H1 (cell line): ENCODE measurements around the gene WSCD2. TPM values are rescaled to one million over a fixed set of nuclear protein-coding genes. Genes with fewer than 3 reads are reported as not detected.

Source experiments
- CTCF ChIA-PET: fragments of 300-600 bp; sonication (Branson Sonifier 250); formaldehyde crosslinking; loops from one replicate; lab custom pipeline; 2021; ENCODE audit not compliant: partially characterized antibody; lab: Charles Lee
- POLR2A ChIA-PET: fragments of 300-600 bp; sonication (Branson Sonifier 250); formaldehyde crosslinking; loops from one replicate; lab custom pipeline; 2021; ENCODE audit warnings: inconsistent platforms; ENCODE audit not compliant: partially characterized antibody; lab: Charles Lee
- DNase-seq, 2 experiments: peaks; one replicate each; pipeline versions ENCODE4 v3.0.0 to v3.0.0-alpha.2; 2010 to 2022; ENCODE audit warnings: low spot score in 2 of 2, low read depth in 1 of 2, mixed read lengths in 1 of 2
- FAIRE-seq: peaks from 2 replicates; lab custom pipeline; 2011; peaks lifted over from hg19 to GRCh38; lab: Jason Lieb, UNC
- H2AFZ ChIP-seq: 2 replicates; pipeline ENCODE4 v1.8.1; 2012; ENCODE audit warnings: low read length, inconsistent platforms
- H2AK5ac ChIP-seq: 2 replicates; pipeline ENCODE4 v1.6.1; 2013; ENCODE audit warnings: low read depth, low read length
- H2BK120ac ChIP-seq: replicated peaks from 2 replicates; pipeline ENCODE3; 2013; ENCODE audit warnings: low read depth, low read length, inconsistent platforms
- H2BK12ac ChIP-seq: 2 replicates; pipeline ENCODE4 v1.6.1; 2013; ENCODE audit warnings: low read depth, low read length
- H2BK15ac ChIP-seq: 2 replicates; pipeline ENCODE4 v1.6.1; 2013; ENCODE audit warnings: low read length
- H2BK20ac ChIP-seq: 2 replicates; pipeline ENCODE4 v1.6.1; 2013; ENCODE audit warnings: low read length
- H2BK5ac ChIP-seq: 2 replicates; pipeline ENCODE4 v1.6.1; 2013; ENCODE audit warnings: low read depth, low read length
- H3K14ac ChIP-seq: 2 replicates; pipeline ENCODE4 v1.6.1; 2013; ENCODE audit warnings: inconsistent platforms; ENCODE audit not compliant: insufficient read length
- H3K18ac ChIP-seq: 2 replicates; pipeline ENCODE4 v1.6.1; 2013; ENCODE audit warnings: low read length; ENCODE audit errors: extremely low read depth
- H3K23ac ChIP-seq: 2 replicates; pipeline ENCODE4 v1.6.1; 2013; ENCODE audit warnings: inconsistent platforms; ENCODE audit not compliant: insufficient read length
- H3K23me2 ChIP-seq: 2 replicates; pipeline ENCODE4 v1.6.1; 2013; ENCODE audit warnings: low read depth, low read length
- H3K27ac ChIP-seq: 2 replicates; pipeline ENCODE4 v1.6.1; 2011; ENCODE audit warnings: low read depth, low read length, inconsistent platforms
- H3K27me3 ChIP-seq, 4 experiments: replicated peaks in 1 of 4; 1 replicate in 1 of 4; 2 replicates in 3 of 4; pipeline versions ENCODE4 v1.6.1 to v1.8.1; 2011 to 2013; ENCODE audit warnings: low read length in 3 of 4, mild to moderate bottlenecking in 3 of 4, inconsistent platforms in 2 of 4, mixed read lengths in 2 of 4, moderate library complexity in 1 of 4; ENCODE audit not compliant: control insufficient read depth in 3 of 4, insufficient read depth in 3 of 4; ENCODE audit errors: extremely low read depth in 1 of 4
- H3K36me3 ChIP-seq, 4 experiments: 2 replicates each; pipeline versions ENCODE4 v1.6.1 to v1.8.1; 2011 to 2013; ENCODE audit warnings: mild to moderate bottlenecking in 4 of 4, low read length in 3 of 4, moderate library complexity in 2 of 4, control low read depth in 1 of 4, inconsistent platforms in 1 of 4; ENCODE audit not compliant: insufficient read depth in 4 of 4, control insufficient read depth in 2 of 4
- H3K4ac ChIP-seq: replicated peaks from 2 replicates; pipeline ENCODE3; 2013; ENCODE audit warnings: low read length, low read depth, mixed read lengths, inconsistent platforms; ENCODE audit not compliant: insufficient read length
- H3K4me1 ChIP-seq, 4 experiments: replicated peaks in 1 of 4; 1 replicate in 1 of 4; 2 replicates in 3 of 4; pipeline versions ENCODE4 v1.6.1 to v1.8.1; 2011 to 2013; ENCODE audit warnings: low read length in 3 of 4, inconsistent platforms in 2 of 4, mixed read lengths in 1 of 4; ENCODE audit not compliant: insufficient read depth in 4 of 4, control insufficient read depth in 3 of 4
- H3K4me2 ChIP-seq, 2 experiments: 2 replicates each; pipeline versions ENCODE4 v1.6.1 to v1.8.1; 2011 to 2013; ENCODE audit warnings: low read depth in 2 of 2, low read length in 2 of 2, control low read depth in 1 of 2, inconsistent platforms in 1 of 2, mild to moderate bottlenecking in 1 of 2; ENCODE audit not compliant: insufficient read depth in 1 of 2
- H3K4me3 ChIP-seq, 4 experiments: fragments of 200-600, 300-600 bp in 1 of 4; sonication (generic), shearing (Covaris generic), sonication (Bioruptor Twin) in 1 of 4; 2 replicates each; pipeline versions ENCODE4 v1.5.1 to v1.8.1; 2011 to 2016; ENCODE audit warnings: low read length in 4 of 4, low read depth in 3 of 4, control low read depth in 2 of 4, inconsistent platforms in 2 of 4, mild to moderate bottlenecking in 2 of 4, mixed read lengths in 1 of 4, moderate library complexity in 1 of 4; ENCODE audit not compliant: insufficient read depth in 2 of 4; ENCODE audit errors: extremely low read depth in 1 of 4
- H3K56ac ChIP-seq: replicated peaks from 2 replicates; pipeline ENCODE3; 2013; ENCODE audit warnings: low read depth, mild to moderate bottlenecking, mixed read lengths, low read length, inconsistent platforms; ENCODE audit not compliant: insufficient read length
- H3K79me1 ChIP-seq: 2 replicates; pipeline ENCODE4 v1.6.1; 2013; ENCODE audit warnings: low read depth, low read length, control low read depth
- H3K79me2 ChIP-seq, 2 experiments: 2 replicates each; pipeline versions ENCODE4 v1.6.1 to v1.8.1; 2012 to 2013; ENCODE audit warnings: low read length in 2 of 2, mild to moderate bottlenecking in 2 of 2, inconsistent platforms in 1 of 2; ENCODE audit not compliant: insufficient read depth in 2 of 2, control insufficient read depth in 1 of 2
- H3K9ac ChIP-seq, 4 experiments: replicated peaks in 1 of 4; 1 replicate in 1 of 4; 2 replicates in 3 of 4; pipeline versions ENCODE4 v1.6.1 to v1.8.1; 2011 to 2013; ENCODE audit warnings: low read depth in 3 of 4, low read length in 3 of 4, control low read depth in 2 of 4, mild to moderate bottlenecking in 2 of 4, moderate library complexity in 2 of 4, inconsistent platforms in 1 of 4; ENCODE audit errors: extremely low read depth in 1 of 4
- H3K9me3 ChIP-seq, 2 experiments: 2 replicates each; pipeline versions ENCODE4 v1.6.1 to v1.8.1; 2012 to 2013; ENCODE audit warnings: mild to moderate bottlenecking in 2 of 2, moderate library complexity in 2 of 2, control low read depth in 1 of 2, inconsistent platforms in 1 of 2, low read depth in 1 of 2, low read length in 1 of 2, mixed read lengths in 1 of 2; ENCODE audit not compliant: insufficient read depth in 2 of 2
- H4K20me1 ChIP-seq, 2 experiments: replicated peaks in 1 of 2; 2 replicates each; pipeline versions ENCODE3 to v1.8.1; 2011 to 2013; ENCODE audit warnings: inconsistent platforms in 2 of 2, low read length in 2 of 2, mild to moderate bottlenecking in 1 of 2; ENCODE audit not compliant: insufficient read depth in 2 of 2, control insufficient read depth in 1 of 2
- H4K5ac ChIP-seq: 2 replicates; pipeline ENCODE4 v1.6.1; 2013; ENCODE audit warnings: low read length, low read depth, mixed read lengths, inconsistent platforms; ENCODE audit not compliant: insufficient read length
- H4K8ac ChIP-seq: 2 replicates; pipeline ENCODE4 v1.8.0; 2013; ENCODE audit warnings: mild to moderate bottlenecking, moderate library complexity, low read length, inconsistent platforms; ENCODE audit not compliant: insufficient read depth; ENCODE audit errors: extremely low read depth
- H4K91ac ChIP-seq: replicated peaks from 2 replicates; pipeline ENCODE3; 2013; ENCODE audit warnings: low read length, mixed read lengths, inconsistent platforms; ENCODE audit not compliant: insufficient read length
- CREB1 ChIP-seq: IDR thresholded peaks from 2 replicates; pipeline ENCODE4 v1.6.1; 2012; ENCODE audit warnings: inconsistent platforms
- EGR1 ChIP-seq: IDR thresholded peaks from 2 replicates; pipeline ENCODE4 v1.6.1; 2011; ENCODE audit warnings: low read depth, low read length, borderline replicate concordance
- EP300 ChIP-seq, 2 experiments: IDR thresholded peaks; 1 replicate in 1 of 2; 2 replicates in 1 of 2; pipeline ENCODE4 v1.6.1; 2011 to 2012; ENCODE audit warnings: low read depth in 2 of 2, low read length in 2 of 2, mild to moderate bottlenecking in 2 of 2, borderline replicate concordance in 1 of 2, inconsistent platforms in 1 of 2, moderate library complexity in 1 of 2
- POLR2AphosphoS5 ChIP-seq: IDR thresholded peaks from 2 replicates; pipeline ENCODE4 v1.6.1; 2011; ENCODE audit warnings: low read depth, low read length
- TCF12 ChIP-seq: IDR thresholded peaks from 2 replicates; pipeline ENCODE4 v1.6.1; 2011; ENCODE audit warnings: low read depth, mild to moderate bottlenecking, low read length
- WGBS, 2 experiments: shearing (Covaris generic) in 1 of 2; methylation state at CpG; one replicate each; pipeline versions ENCODE4 v1.1.6 to v1.1.7; 2013 to 2015; ENCODE audit warnings: low lambda C conversion rate in 2 of 2, mixed read lengths in 2 of 2, inconsistent platforms in 1 of 2, low coverage in 1 of 2, missing lambda C conversion rate in 1 of 2; ENCODE audit not compliant: insufficient replicate concordance in 2 of 2, insufficient coverage in 1 of 2, insufficient read length in 1 of 2; ENCODE audit errors: extremely low coverage in 1 of 2, missing lambda C conversion rate in 1 of 2; 5-methylcytosine and 5-hydroxymethylcytosine counted together
- polyA plus RNA-seq, 7 experiments: library from polyadenylated mRNA; depleted of rRNA in 3 of 7; stranded (reverse) in 5 of 7; unstranded in 2 of 7; fragments of >200 nt in 5 of 7; fragments of 200-250 nt in 2 of 7; gene quantifications; 1 replicate in 5 of 7; 2 replicates in 1 of 7; 4 replicates in 1 of 7; pipeline versions ENCODE4 v1.2.1 to v1.2.3, GENCODE V29; 2011 to 2013; ENCODE audit warnings: missing spikeins in 2 of 7, mixed read lengths in 2 of 7
- total RNA-seq: library from RNA; stranded (reverse); fragmentation: NEBNext Ultra II Directional; extraction: Animal tissue kit (Norgen Biotek cat#: 25700); gene quantifications from 2 replicates; pipeline ENCODE4 v1.2.1, GENCODE V29; 2021

WSCD2 gene
- total and polyA plus RNA-seq, 2 of the 8 experiments (the other 6 are each of a cell fraction or from before 2014, with no cell fraction given): 1.3 to 2.2 TPM

- no peak overlapping the region for H2BK12ac ChIP-seq
- 97% methylated on average over 3 of the region's 3 CpGs; no CpG with 5 or more reads in 1 of the 2 experiments for WGBS, 2 experiments
- POLR2A ChIA-PET: no interaction called here
- no peak overlapping the region for H3K4me2 ChIP-seq
- no peak overlapping the region for H2BK20ac ChIP-seq
- no peak overlapping the region for H2BK5ac ChIP-seq
- H3K56ac ChIP-seq: no peak overlapping the region
- H3K9ac ChIP-seq: no peak overlapping the region
- H3K27ac ChIP-seq: no peak overlapping the region
- TF ChIP-seq TCF12: no peak
- TF ChIP-seq EGR1: no peak
- TF ChIP-seq EP300 (IDR thresholded peaks at IDR 0.05; ENCODE audit: borderline replicate concordance in 1 of 2, low read depth in 2 of 2, low read length in 2 of 2): no peak
- no peak for TF ChIP-seq POLR2AphosphoS5
- no peak for TF ChIP-seq CREB1
- TF ChIP-seq, all 59 proteins: peak for 0
- no peak for FAIRE-seq
- Histone ChIP-seq H4K5ac (no peak overlapping the region), H3K14ac (no peak overlapping the region), H3K4me1 (peaks cover 6 to 15% (median 9%) of the 10 kb centered on the region in 4 experiments), H3K79me1 (no peaks in the 10 kb centered on the region), H3K27me3 (no peaks in the 10 kb centered on the region), H3K79me2 (no peaks in the 10 kb centered on the region), H2AK5ac (no peak overlapping the region), H2AFZ (no peak overlapping the region), H4K91ac (no peak overlapping the region), H3K4me3 (no peak overlapping the region), H4K20me1 (no peaks in the 10 kb centered on the region), H2BK120ac (no peak overlapping the region), H3K36me3 (no peaks in the 10 kb centered on the region), H3K4ac (no peak overlapping the region), H3K18ac (no peak overlapping the region), H2BK15ac (no peak overlapping the region), H4K8ac (no peak overlapping the region), H3K23ac (no peak overlapping the region), H3K23me2 (peaks cover 6% of the 10 kb centered on the region; the same call in 1 of the 2 replicates), H3K9me3 (no peaks in the 10 kb centered on the region)
- DNase-seq: no peak
- CTCF ChIA-PET: interaction anchor here (0.9 to 1.5 kb wide), 3 partner anchors 15 to 290 kb away, joined by 3 to 5 read pairs (median 4); no protein-coding TSS in a partner anchor
These were observed 153.6 kb downstream of the WSCD2 start for GRCh38 chr12:108282676-108283075.
